Neural cell (in vitro differentiated cells): ENCODE data around the gene ZBTB7B. TPM values are rescaled to one million over a fixed set of nuclear protein-coding genes. Genes with fewer than 3 reads are reported as not detected.

Source experiments
- H2AFZ ChIP-seq: fragments of 200-600, 300-800 bp; sonication (generic), shearing (Covaris generic); 2 replicates; pipeline ENCODE4 v1.6.0; 2014; ENCODE audit warnings: low read depth, mild to moderate bottlenecking, antibody characterized with exemption, low read length, moderate library complexity
- H3F3A ChIP-seq: fragments of 200-600 bp; shearing (Covaris generic); 2 replicates; pipeline ENCODE4 v1.6.1; 2016; ENCODE audit warnings: mild to moderate bottlenecking, moderate library complexity, mixed read lengths, antibody characterized with exemption, low read length; ENCODE audit not compliant: insufficient read depth, poor library complexity, severe bottlenecking
- H3K27ac ChIP-seq: fragments of 200-600, 300-800 bp; sonication (generic), shearing (Covaris generic); 2 replicates; pipeline ENCODE4 v1.5.1; 2014; ENCODE audit warnings: mild to moderate bottlenecking, low read length, moderate library complexity
- H3K27me3 ChIP-seq: fragments of 300-800, 200-600 bp; sonication (generic), shearing (Covaris generic); 2 replicates; pipeline ENCODE4 v1.6.0; 2014; ENCODE audit warnings: mild to moderate bottlenecking, low read depth, low read length, moderate library complexity; ENCODE audit not compliant: insufficient read depth
- H3K36me3 ChIP-seq: fragments of 300-800, 200-600 bp; sonication (generic), shearing (Covaris generic); 2 replicates; pipeline ENCODE4 v1.5.1; 2014; ENCODE audit warnings: mild to moderate bottlenecking, antibody characterized with exemption, low read length, moderate library complexity; ENCODE audit not compliant: insufficient read depth
- H3K4me2 ChIP-seq: fragments of 300-800, 200-600 bp; sonication (generic), shearing (Covaris generic); 2 replicates; pipeline ENCODE4 v1.6.0; 2014; ENCODE audit warnings: mild to moderate bottlenecking, low read length
- H3K4me3 ChIP-seq: fragments of 300-800, 200-600 bp; sonication (generic), shearing (Covaris generic); 2 replicates; pipeline ENCODE4 v1.5.1; 2014; ENCODE audit warnings: mild to moderate bottlenecking, low read length, moderate library complexity
- H3K79me2 ChIP-seq: fragments of 200-600 bp; shearing (Covaris generic); replicated peaks from 2 replicates; pipeline ENCODE4 v1.6.0; 2014; ENCODE audit warnings: mild to moderate bottlenecking, low read length, moderate library complexity; ENCODE audit not compliant: insufficient read depth
- H3K9ac ChIP-seq: fragments of 300-800, 200-600 bp; sonication (generic), shearing (Covaris generic); 2 replicates; pipeline ENCODE4 v1.6.1; 2016; ENCODE audit warnings: mild to moderate bottlenecking, low read length, mixed read lengths
- H3K9me2 ChIP-seq: fragments of 200-600 bp; shearing (Covaris generic); 2 replicates; pipeline ENCODE4 v1.6.1; 2016; ENCODE audit warnings: mild to moderate bottlenecking, low read length, mixed read lengths; ENCODE audit not compliant: insufficient read depth
- H3K9me3 ChIP-seq: fragments of 200-600, 300-800 bp; sonication (generic), shearing (Covaris generic); 2 replicates; pipeline ENCODE4 v1.6.1; 2016; ENCODE audit warnings: mild to moderate bottlenecking, mixed run types, low read length, moderate library complexity, mixed read lengths
- H4K20me1 ChIP-seq: fragments of 200-600 bp; shearing (Covaris generic); 2 replicates; pipeline ENCODE4 v1.6.1; 2016; ENCODE audit warnings: mild to moderate bottlenecking, mixed run types; ENCODE audit not compliant: insufficient read depth
- CTCF ChIP-seq: fragments of 450-650 bp; IDR thresholded peaks from 2 replicates; pipeline ENCODE4 v1.5.1; 2014; ENCODE audit warnings: antibody characterized with exemption, mild to moderate bottlenecking, moderate library complexity; ENCODE audit not compliant: poor library complexity, severe bottlenecking
- EP300 ChIP-seq: fragments of 450-650 bp; conservative IDR thresholded peaks from 2 replicates; pipeline ENCODE4 v1.6.1; 2014; ENCODE audit warnings: antibody characterized with exemption, mild to moderate bottlenecking, moderate library complexity; ENCODE audit not compliant: poor library complexity, severe bottlenecking
- EZH2 ChIP-seq: fragments of 200-600, 300-800 bp; shearing (Covaris generic), sonication (generic); IDR thresholded peaks from 2 replicates; pipeline ENCODE4 v1.6.1; 2014; ENCODE audit warnings: antibody characterized with exemption, low read length, borderline replicate concordance, mild to moderate bottlenecking; ENCODE audit not compliant: insufficient read depth, poor library complexity, severe bottlenecking
- MXI1 ChIP-seq: fragments of 450-650 bp; conservative IDR thresholded peaks from 2 replicates; pipeline ENCODE4 v1.6.1; 2014; ENCODE audit warnings: antibody characterized with exemption, mild to moderate bottlenecking; ENCODE audit not compliant: poor library complexity, severe bottlenecking
- POLR2AphosphoS5 ChIP-seq: IDR thresholded peaks from 2 replicates; pipeline ENCODE4 v1.6.1; 2012
- RAD21 ChIP-seq: fragments of 450-650 bp; conservative IDR thresholded peaks from 2 replicates; pipeline ENCODE4 v1.6.1; 2014; ENCODE audit warnings: antibody characterized with exemption, mild to moderate bottlenecking, moderate library complexity
- REST ChIP-seq: IDR thresholded peaks from 2 replicates; pipeline ENCODE4 v1.6.1; 2012; ENCODE audit warnings: borderline replicate concordance
- SMC3 ChIP-seq: fragments of 450-650 bp; conservative IDR thresholded peaks from 2 replicates; pipeline ENCODE4 v1.6.1; 2014; ENCODE audit warnings: antibody characterized with exemption, mild to moderate bottlenecking, moderate library complexity; ENCODE audit not compliant: poor library complexity
- TAF1 ChIP-seq: IDR thresholded peaks from 2 replicates; pipeline ENCODE4 v1.6.1; 2012; ENCODE audit warnings: low read depth
- polyA plus RNA-seq: library from polyadenylated mRNA; depleted of rRNA; stranded (reverse); fragments of >200 nt; gene quantifications from 2 replicates; pipeline ENCODE4 v1.2.3, GENCODE V29; 2014

ZBTB7B gene
- polyA plus RNA-seq, 1 donor from 2014 or later: 0.54 TPM

GRCh38 chr1:155052439-155053395 is 50.1 kb downstream of the ZBTB7B start:
- Histone ChIP-seq H2AFZ (no peak overlapping the region), H3K27me3 (no peaks in the 10 kb centered on the region), H3K4me2 (no peak overlapping the region), H3K9me3 (no peaks in the 10 kb centered on the region), H3K4me3 (peak overlapping the region; percentile 73), H3F3A (no peaks in the 10 kb centered on the region), H3K36me3 (no peaks in the 10 kb centered on the region), H4K20me1 (no peaks in the 10 kb centered on the region), H3K9ac (peak overlapping the region; percentile 74), H3K79me2 (no peaks in the 10 kb centered on the region), H3K27ac (no peak overlapping the region), H3K9me2 (no peaks in the 10 kb centered on the region)
- TF ChIP-seq TAF1: no peak
- no peak for TF ChIP-seq POLR2AphosphoS5
- no peak for TF ChIP-seq SMC3
- no peak for TF ChIP-seq REST
- no peak for TF ChIP-seq RAD21
- no peak for TF ChIP-seq EZH2
- no peak for TF ChIP-seq MXI1
- TF ChIP-seq CTCF: no peak
- TF ChIP-seq EP300: no peak

GRCh38 chr1:155053531-155054105 is 51.0 kb downstream of the ZBTB7B start:
- H3K27ac ChIP-seq: no peak overlapping the region
- H2AFZ ChIP-seq: no peak overlapping the region
- no peaks in the 10 kb centered on the region for H3K36me3 ChIP-seq

More at GRCh38 chr1:155053531-155054105, 51.0 kb downstream of the ZBTB7B start:
- Histone ChIP-seq H3F3A (no peaks in the 10 kb centered on the region), H4K20me1 (no peaks in the 10 kb centered on the region), H3K9ac (no peak overlapping the region), H3K4me2 (no peak overlapping the region), H3K27me3 (no peaks in the 10 kb centered on the region), H3K9me3 (no peaks in the 10 kb centered on the region), H3K9me2 (no peaks in the 10 kb centered on the region), H3K4me3 (no peak overlapping the region), H3K79me2 (no peaks in the 10 kb centered on the region)
- TF ChIP-seq SMC3 (no peak), EP300 (no peak), POLR2AphosphoS5 (no peak), EZH2 (no peak), REST (no peak), MXI1 (no peak), CTCF (no peak), RAD21 (no peak), TAF1 (no peak)
